Activated CD4-positive, alpha-beta T cell treated with anti-CD3 and anti-CD28 coated beads, Interleukin-2, Interleukin-4, amounts not matched to agents 100 ng/mL and 50 ng/mL, durations not matched to agents 16 hours and 8 hours (primary cell): Measurements from ENCODE around the gene COX6B2.

Source experiments
- DNase-seq: peaks from one replicate; pipeline ENCODE4 v3.0.0-alpha.2; 2020; ENCODE audit warnings: low spot score

COX6B2 gene

DNA sequence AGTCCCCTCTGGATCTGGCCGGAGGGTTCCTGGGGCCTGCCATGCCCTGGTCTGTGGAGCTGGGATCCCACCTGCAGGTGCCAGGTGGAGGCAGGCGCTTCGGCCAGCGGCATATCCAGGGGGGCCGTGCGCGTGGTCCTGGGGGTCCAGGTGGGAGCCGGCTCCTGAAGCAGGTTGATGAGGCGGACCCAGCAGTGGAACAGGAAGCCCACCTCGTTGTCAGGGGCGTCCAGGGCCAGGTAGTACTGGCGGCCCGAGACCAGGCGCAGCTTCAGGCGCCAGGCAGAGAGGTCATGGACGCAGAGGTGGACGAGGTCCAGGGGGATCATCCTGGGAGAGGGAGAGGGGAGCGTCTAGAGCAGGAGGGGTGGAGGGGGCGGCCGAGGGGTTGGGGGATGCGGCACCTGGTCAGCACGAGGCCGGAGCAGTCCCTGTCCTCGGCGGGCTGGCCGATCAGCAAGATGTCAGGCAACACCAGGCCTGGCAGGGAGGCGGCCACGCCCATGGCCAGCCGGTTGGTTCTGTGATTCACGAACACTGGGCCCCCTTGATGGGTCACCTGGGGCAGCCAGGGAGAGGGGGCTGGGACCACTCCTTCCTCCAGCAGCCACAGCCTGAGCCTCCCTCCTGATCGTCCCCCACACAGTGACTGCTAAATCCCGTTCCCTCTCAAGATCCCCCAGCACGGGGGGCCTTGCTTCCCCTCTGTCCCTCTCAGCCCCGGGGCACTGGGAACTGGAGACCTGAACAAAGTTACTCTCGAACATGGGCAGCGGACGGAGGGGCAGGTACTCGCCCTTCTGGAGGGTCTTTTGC is 7.9 kb upstream of the COX6B2 start:
- no peak for DNase-seq

DNA sequence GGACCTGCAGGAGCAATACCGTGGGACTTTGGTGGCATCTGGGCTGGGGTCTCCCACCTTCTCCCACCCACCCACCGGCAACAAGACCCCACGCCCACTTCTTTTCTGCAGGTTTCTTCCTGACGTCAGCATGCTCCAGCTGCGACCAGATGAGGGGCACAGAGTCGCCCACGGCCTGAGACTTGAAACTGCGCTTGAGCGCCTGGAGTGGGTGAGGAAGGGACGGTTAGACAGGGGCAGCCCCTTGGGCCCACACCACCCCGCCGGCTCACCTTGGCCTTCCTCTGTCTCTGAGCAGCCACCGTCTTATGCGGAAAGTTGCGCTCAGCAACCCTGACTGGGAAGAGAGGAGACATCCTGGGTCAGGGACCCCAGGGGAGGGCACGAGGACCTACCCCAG is 6.4 kb upstream of the COX6B2 start:
- no peak for DNase-seq

DNA sequence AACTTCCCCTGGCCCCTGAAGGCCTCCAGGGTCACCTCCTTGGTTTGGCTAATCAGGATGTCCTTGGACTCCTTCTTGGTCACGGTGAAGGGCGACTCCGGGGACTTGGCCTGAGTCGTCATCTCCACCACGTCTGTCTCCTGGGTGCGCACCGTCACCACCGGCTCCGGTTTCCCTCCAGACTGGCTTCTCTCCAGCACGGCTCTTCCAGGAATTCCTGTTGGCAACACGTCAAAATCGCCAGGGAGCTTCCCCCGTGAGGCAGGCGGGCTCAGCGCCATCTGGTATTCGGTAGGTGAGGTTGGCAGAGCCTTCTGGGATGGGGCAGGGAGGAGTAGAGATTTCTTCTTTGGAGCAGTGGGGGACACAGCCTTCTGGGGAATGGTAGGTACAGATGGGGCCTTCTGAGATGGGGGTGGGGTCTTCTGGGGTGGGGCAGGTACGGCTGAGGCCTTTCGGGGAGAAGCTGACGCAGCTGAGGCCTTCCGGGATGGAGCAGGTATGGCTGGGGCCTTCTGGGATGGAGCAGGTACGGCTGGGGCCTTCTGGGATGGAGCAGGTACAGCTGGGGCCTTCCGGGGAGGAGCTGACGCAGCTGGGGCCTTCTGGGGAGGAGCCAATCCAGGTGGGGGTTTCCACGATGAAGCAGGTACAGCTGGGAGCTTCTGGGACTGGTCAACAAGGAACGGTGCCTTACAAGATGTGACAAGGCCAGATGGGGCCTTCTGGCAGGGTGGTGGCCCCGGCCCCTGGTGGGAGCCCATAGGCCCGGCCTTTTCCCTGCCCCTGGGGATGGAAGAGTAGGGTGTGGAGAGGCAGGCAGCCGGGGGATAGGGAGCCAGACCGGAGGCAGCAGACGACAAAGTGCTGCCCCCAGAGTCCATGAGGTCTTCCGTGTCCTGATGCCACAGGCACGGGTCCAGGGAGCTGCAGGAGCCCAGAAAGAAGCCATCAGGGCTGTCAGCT is 4.7 kb upstream of the COX6B2 start:
- no peak for DNase-seq

DNA sequence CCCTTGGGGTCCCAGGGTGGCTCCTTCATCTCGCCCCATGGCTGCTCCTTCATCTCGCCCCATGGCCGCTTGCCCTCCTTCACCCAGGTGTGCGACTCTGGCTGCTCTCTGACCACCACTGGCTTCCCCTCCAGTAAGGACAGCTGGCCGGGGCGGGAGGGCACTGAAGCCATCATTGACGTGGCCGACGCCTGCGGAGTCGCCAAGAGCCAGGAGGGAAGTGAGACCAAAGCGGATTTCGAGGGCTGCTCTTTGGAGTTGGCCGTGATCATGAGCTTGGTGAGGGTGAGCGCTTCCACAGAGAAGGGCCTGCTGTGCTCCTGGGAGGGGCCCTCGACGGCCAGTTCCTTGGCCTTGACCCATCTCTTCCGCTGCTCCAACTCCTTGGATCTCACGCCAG is 4.0 kb upstream of the COX6B2 start:
- DNase-seq = no peak

DNA sequence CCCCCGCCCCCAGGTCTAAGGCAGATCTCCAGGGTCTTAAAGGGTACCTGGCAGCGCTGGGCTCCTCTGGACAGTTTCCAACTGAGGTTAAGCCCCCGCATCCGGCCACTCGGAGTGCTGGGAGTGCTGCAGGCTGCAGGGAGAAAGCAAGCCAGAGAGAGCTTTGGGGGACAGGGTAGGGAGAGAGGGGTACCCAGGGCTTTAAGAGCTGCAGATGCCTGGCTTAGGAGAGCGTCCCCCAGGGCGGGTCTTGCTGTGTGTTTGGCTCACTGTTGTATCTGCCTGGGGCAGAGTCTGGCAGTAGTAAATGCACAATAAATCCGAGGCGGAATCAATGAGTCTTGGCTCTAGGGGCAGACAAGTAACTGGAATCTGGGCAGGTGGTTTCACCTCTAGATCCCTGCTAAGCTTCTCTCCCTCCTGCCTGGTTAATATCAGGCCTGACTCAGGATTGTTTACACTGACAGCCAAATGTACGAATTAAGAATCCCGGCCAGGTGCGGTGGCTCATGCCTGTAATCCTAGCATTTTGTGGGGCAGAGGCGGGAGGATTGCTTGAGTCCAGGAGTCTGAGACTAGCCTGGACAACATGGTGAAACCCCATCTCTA is 798 bp upstream of the COX6B2 start:
- no peak for DNase-seq

DNA sequence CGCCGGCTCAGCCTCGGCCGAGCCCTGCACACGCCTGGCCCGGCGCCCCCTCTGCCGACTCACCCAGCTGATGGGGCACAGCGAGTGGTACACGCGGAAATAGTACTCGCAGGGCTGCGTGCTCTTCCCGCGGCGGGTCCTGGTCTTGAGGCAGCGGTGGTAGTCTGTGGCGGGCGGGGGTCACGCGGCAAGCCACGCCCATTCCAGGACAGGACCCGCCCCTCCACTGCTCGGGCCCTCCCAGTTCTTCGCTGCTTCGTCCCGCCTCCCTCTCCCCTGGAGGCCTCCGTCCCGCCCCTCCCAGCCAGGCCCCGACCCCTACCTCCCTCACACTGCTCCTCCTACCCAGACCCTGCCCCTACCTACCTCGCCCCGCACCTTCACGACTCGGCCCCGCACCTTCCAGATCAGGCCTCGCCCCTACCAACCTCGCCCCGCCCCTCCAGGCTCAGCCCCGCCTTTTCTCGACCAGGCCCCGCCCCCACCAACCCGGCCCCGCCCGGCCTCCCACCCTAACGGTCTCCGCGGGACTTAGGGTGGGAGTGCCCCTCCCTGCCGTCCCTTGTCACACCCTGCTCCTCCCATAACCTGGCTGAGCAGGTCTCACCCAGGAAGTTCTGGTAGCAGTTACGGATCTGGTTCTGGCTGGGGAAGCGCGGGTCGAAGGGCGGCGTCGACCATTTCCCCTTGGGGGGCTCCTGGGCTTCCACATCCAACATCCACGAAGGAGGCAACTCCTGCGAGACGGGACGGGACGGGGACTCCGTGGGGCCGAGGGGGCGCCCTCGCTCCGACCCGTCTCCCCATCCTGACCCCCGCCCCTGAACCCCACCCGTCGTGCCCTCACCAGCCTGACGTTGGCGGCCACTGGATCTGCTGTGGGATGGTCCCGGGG is 469 bp downstream of the COX6B2 start:
- DNase-seq = no peak

DNA sequence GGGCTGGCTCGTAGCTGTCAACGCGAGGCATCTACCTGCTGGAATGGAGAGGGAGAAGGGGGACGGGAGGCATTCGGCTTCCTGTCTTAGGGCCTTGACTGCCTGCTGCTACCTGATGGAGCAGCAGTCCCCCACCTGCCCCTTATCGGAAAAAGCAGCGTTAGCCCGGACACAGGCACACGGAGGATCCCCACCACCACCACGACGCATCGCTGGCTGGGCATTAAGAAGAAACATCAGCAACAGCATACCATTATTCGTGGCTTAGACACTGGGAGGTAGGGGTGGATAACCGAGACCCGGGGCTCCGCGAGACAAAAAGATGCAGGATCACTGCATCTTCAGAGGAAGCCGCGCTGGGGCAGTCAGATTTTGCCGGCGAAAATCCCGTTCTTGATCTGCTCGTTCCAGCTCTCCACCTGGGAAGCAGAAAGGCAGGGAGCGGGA is 1.1 kb downstream of the COX6B2 start:
- DNase-seq = no peak

DNA sequence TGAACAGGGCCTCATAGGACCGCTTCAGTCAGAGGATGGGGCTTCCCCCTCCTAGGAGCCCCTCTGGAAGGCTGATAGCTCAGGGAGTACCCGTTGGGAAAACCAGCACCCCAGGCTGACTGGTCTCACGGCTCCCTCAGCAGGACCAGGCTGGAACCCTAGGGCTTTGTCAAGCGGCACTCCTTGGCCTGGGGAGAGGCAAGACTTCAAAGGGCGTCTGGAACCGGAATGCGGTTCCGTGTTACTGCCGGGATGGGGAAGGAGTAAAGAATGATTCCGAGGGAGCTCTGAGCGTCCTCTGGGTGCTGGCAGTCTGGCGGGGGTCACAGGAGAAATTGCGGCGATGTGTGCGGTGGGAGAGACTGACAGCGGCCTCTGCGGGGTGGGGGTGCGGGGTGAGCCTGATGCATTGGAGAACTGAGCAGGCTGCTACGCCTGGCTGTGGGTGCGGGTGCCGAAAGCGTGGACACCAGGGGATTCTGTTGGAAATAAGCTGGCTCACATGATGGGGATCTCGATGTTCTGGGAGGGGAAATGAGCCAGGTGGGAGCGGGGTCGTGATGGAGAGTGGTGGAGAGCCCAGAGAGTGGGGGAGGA is 1.9 kb downstream of the COX6B2 start:
- DNase-seq = no peak

DNA sequence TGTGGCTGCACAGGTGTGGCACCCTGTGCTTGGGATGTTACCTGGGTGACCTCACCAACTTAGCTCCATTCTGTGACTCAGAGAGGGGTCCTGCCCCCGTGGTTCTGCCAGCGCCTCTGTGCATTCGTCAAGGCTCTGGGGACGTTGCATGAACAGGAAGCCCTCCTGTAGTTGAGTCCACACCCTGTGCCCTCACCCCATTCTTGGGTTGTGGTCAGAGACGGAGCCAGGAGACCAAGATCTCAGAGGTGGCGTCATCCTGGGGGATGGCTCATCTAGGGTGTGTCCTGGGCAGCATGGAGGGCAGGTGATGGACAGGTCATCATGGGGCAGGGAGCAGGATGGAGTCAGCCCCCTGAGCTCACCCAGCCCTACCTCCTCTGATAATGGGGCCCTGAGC is 2.5 kb downstream of the COX6B2 start:
- no peak for DNase-seq

DNA sequence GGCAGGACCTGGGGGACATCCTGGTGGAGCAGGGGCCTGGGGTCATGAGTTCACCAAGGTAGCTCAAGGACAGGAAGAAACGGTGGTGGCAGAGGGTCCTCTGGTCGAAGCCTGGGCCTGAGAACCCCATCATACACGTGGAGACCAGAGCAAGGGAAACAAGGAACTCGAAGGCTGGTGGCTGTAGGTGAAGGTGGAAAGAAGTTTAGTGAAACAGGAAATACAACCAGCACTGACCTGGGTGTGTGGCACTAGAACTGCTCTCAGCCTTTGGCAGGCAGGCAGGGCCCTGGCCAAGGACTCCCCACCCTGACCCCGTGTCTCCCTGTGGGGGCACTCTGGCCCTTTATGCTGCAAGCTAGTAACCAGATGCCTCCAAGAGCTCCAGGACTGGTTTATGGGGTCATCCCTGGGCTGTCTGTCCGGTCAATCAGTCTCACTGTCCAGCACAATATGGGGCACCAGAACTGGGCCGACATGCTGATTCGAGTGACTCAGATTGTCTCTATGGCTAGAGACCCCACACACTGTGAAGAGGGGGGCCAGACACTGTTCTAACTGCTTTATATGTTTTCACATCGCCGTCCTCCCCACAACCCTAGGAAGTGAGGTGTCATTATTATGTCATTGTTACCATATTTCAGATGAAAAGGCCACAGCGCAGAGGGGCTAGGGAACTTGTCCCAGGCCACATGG is 3.8 kb downstream of the COX6B2 start:
- DNase-seq = no peak

DNA sequence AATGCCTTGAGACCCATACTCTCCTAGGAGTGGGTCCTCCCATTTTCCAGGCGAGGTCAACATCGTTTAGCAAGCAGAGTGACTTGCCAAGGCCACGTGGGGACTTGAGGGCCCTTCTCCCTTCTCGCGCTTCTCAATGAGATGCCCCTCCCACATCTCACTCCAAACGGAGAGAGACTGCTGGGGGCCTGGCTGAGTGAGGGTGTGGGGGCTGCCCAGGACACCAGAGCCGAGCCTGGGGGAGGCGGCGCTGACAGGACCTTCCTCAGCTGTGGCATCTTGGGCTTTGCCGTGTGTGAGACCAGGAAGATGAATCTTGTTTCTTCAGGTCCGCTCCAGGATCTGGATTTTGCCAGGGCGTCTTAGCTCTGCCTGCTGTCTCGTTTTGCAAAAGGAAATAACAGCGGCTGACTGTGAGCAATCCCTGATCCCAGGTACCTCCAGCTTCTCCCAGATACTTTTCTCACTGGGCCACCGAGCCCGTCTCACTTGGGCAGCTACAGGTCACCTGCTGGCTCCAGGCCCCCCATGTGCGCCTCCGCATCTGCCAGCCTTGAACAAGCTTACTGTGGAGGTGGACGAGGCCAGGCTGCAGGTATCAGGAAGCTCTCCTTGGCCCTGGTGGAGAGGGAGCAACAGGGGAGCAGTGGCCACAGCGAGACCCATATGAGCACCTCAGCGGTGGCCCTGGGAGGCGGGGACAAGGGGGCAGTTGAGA is 6.0 kb downstream of the COX6B2 start:
- DNase-seq = no peak

DNA sequence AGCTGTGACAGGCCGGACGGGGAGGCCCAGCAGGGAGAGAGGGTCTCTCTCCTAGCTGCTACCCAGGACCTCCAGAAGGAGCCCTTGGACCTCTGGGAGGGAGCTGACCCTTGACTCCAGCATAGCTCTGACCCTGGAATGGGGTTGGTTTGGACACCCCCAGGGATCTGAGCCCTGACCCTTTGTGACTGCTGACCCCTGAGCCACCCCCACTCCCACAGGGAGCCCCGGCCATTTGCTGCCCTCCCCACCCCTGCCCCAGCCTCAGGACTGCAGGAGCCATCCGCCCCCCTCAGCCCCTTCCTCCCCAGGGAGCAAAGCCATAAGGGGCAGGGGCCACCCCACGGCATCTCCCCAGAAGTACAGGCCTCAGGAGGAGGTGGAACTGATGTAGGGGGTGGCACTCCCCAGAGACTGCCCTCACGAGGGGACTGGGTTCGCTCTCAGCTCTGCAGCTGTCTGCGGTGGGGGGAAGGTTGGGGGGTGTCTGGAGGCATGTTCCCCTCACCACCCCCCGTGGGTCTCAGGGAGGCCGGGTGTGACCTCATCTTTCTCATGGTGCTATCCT is 7.0 kb downstream of the COX6B2 start:
- DNase-seq = no peak

DNA sequence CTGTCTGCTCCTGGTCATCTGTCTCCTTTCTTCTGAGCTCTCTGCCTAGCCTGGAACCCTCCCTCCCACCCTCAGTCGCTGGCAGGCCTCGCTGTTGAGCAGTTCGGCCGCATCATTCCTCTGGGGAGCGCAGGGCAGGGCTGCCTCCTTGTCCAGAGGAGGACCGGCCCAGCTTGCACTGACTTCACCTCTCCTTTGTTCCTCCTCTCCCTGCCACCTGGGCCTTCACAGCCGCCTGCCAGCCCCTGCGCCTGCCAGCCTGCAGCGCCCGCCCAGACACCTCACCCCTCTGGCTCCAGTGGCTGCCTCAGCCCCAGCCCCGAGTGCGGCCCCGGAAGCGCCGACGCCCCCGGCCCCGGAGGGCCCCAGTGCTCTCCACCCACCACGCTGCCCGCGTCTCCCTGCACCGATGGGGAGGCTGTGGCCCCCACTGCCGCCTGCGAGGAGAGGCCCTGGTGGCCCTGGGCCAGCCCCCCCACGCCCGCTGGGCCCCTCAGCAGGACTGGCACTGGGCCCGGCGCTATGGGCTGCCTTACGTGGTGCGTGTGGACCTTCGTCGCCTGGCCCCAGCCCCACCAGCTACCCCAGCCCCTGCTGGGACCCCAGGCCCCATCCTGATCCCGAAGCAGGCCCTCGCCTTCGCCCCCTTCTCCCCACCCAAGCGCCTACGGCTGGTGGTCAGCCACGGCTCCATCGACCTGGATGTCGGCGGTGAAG is 7.6 kb downstream of the COX6B2 start:
- no peak for DNase-seq

DNA sequence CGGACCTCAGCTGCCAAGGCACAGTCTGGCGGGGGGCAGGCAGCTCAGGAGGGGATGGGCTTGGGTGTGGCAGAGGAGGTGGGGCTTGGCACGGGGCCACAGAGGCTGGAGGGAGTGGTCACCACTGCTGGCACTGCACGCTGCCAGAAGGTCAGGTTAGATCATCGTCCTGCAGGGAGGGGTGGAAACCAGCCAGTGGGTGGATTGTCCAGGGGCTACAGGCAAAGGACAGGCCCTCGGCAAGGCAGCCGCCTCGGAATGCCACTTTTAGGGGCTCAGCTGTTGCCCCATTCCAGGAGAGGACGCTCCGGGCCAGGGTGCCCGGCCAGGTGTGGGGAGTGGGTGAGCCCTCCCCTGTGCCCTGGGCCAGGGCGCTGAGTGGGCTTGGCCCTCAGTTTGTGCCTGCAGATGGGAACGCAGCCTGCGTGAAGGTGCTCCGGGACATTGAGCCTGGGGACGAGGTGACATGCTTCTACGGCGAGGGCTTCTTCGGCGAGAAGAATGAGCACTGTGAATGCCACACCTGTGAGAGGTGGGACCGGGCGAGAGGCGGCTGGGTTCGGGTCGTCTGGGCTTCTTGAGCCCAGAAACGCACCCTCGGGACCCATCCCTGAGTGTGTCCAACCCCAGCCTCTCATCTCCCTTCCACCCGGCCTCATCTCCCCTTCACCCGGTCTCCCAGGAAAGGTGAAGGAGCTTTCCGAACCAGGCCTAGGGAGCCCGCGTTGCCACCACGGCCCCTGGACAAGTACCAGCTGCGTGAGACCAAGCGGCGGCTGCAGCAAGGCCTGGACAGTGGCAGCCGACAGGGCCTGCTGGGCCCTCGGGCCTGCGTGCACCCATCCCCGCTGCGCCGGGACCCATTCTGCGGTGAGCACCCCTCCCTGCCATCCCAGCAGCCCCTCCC is 8.4 kb downstream of the COX6B2 start:
- DNase-seq = no peak

DNA sequence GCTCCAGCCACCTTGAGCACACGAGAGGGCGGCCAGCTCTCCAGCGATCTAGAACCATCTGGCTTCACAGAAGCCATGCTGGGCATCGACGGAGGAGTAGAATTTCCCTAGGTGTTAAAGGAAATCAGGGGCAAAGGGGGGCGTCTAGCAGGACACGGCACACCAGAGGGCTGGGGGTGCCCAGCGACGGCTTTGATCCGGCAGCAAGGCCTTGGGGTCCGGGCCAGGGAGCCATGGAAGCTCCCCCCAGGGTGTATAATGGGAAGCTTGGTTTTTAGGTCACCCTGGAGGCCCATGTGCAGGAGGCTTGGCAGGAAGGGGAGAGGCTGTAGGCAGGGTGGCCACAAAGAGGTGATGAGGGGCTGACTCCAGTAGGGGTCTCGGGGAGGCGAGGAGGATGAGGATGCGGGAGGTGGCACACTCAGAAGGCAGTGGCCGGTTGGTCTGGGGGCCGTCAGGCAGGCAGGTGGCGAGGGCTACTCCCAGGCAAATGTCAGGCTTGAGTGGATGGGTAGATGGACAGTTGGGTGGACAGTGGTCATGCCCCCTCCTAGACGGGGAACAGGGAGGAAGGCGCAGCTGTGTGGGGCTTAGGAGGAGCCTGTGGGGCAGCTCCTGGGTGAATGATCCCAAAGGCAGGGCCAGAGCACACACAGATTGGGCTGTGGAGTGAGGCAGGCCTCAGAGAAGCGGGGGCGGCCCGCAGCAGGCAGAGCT is 9.3 kb downstream of the COX6B2 start:
- no peak for DNase-seq

DNA sequence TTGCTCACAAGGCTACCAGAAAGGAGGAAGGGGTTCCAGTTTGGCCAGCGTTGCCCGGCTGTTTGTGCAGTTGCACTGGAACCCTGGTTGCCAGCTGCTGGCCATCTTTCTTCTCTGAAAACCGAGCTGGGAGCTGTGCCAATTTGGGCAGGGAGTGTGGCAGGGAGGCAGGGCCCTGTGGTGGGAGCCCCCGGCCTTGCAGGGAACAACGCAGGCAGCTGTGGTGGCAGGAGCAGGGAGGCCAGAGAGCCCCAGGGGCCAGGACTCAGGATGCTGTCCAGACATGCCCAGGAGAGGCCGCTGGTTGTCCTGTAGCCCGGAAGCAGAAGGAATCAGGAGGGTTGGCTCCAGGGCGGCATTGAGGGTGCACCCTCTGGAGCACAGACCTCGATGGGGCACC is 10.1 kb downstream of the COX6B2 start:
- DNase-seq = no peak
